NB4 (cell line): ENCODE measurements around the gene NCAPG2.

Experiments
- POLR2A ChIP-seq: IDR thresholded peaks from 2 replicates; pipeline ENCODE4 v1.6.1; 2011; ENCODE audit warnings: mild to moderate bottlenecking; ENCODE audit not compliant: insufficient read length; ENCODE audit errors: extremely low read depth
- TF ChIP-seq, protein P1 (sequence below): IDR thresholded peaks from one replicate; pipeline ENCODE4 v1.5.1; 2012; ENCODE audit warnings: low read depth, low read length

DNA sequence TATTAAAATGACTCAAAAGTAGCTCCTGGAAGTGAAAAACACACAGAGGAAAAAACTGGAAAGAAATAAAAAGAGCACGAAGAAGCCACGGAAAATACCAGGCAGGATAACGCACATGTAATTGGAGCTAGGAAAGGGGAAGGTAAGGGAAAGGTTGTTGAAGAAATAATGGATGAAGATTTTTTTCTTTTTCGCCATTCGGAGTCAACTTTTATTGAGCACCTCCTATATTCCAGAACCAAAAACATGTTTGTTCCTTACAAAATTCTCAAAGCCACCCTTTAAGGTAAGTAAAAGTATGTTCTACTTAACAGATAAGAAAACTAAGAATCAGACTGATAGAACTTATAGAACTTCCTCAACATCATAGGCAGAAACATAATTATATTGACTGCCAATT is 84.2 kb downstream of the NCAPG2 start:
- TF ChIP-seq, protein P1, sequence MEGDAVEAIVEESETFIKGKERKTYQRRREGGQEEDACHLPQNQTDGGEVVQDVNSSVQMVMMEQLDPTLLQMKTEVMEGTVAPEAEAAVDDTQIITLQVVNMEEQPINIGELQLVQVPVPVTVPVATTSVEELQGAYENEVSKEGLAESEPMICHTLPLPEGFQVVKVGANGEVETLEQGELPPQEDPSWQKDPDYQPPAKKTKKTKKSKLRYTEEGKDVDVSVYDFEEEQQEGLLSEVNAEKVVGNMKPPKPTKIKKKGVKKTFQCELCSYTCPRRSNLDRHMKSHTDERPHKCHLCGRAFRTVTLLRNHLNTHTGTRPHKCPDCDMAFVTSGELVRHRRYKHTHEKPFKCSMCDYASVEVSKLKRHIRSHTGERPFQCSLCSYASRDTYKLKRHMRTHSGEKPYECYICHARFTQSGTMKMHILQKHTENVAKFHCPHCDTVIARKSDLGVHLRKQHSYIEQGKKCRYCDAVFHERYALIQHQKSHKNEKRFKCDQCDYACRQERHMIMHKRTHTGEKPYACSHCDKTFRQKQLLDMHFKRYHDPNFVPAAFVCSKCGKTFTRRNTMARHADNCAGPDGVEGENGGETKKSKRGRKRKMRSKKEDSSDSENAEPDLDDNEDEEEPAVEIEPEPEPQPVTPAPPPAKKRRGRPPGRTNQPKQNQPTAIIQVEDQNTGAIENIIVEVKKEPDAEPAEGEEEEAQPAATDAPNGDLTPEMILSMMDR, result no peak
- no peak for TF ChIP-seq POLR2A
